T follicular helper cell (primary cell): Measurements from ENCODE around the gene KIFBP.

Source experiments
- DNase-seq: peaks from one replicate; pipeline ENCODE4 v3.0.0-alpha.2; 2020; ENCODE audit warnings: low read depth

Gene KIFBP

GRCh38 chr10:69051303-69051702 is 62.7 kb downstream of the KIFBP start:
- no peak for DNase-seq

- no peak for DNase-seq
Observed at GRCh38 chr10:69051710-69052487, 63.3 kb downstream of the KIFBP start.

GRCh38 chr10:69052736-69053135 is 64.1 kb downstream of the KIFBP start:
- no peak for DNase-seq

- no peak for DNase-seq
Observed at GRCh38 chr10:69055241-69055640, 66.6 kb downstream of the KIFBP start.

GRCh38 chr10:69056129-69056528 is 67.5 kb downstream of the KIFBP start:
- no peak for DNase-seq

- DNase-seq, result no peak
Observed at GRCh38 chr10:69056536-69057260, 68.1 kb downstream of the KIFBP start.

GRCh38 chr10:69057261-69057950 is 68.8 kb downstream of the KIFBP start:
- no peak for DNase-seq

GRCh38 chr10:69057951-69058297 is 69.3 kb downstream of the KIFBP start:
- DNase-seq, result no peak

GRCh38 chr10:69060127-69060798 is 71.7 kb downstream of the KIFBP start:
- DNase-seq, result no peak

- DNase-seq, result no peak
Observed at GRCh38 chr10:69061305-69062161, 72.9 kb downstream of the KIFBP start.

- DNase-seq, result no peak
Observed at GRCh38 chr10:69062901-69063300, 74.3 kb downstream of the KIFBP start.

- DNase-seq, result no peak
Observed at GRCh38 chr10:69064762-69065328, 76.2 kb downstream of the KIFBP start.

GRCh38 chr10:69065406-69066361 is 77.1 kb downstream of the KIFBP start:
- DNase-seq, result no peak
